Loucy (cell line): ENCODE measurements around the gene WDR6.

Experiments
- H2AFZ ChIP-seq: fragments of 200-600 bp; sonication (generic); 2 replicates; pipeline ENCODE4 v1.6.0; 2016; ENCODE audit warnings: antibody characterized with exemption, mild to moderate bottlenecking, low read length, moderate library complexity
- H3F3A ChIP-seq: fragments of 200-600 bp; 2 replicates; pipeline ENCODE4 v1.6.0; 2016; ENCODE audit warnings: antibody characterized with exemption, low read depth, mild to moderate bottlenecking
- H3K27me3 ChIP-seq: fragments of 200-600 bp; sonication (generic); 2 replicates; pipeline ENCODE4 v1.6.1; 2014; ENCODE audit warnings: low read length, mild to moderate bottlenecking; ENCODE audit not compliant: insufficient read depth, poor library complexity, severe bottlenecking
- H3K36me3 ChIP-seq: fragments of 200-600 bp; sonication (generic); 2 replicates; pipeline ENCODE4 v1.6.1; 2016; ENCODE audit warnings: low read length; ENCODE audit not compliant: insufficient read depth
- H3K4me1 ChIP-seq: fragments of 200-600 bp; sonication (generic); 2 replicates; pipeline ENCODE4 v1.5.1; 2014; ENCODE audit warnings: low read length, mild to moderate bottlenecking; ENCODE audit not compliant: insufficient read depth, poor library complexity, severe bottlenecking
- H3K4me2 ChIP-seq: fragments of 200-600 bp; sonication (generic); 2 replicates; pipeline ENCODE4 v1.6.0; 2014; ENCODE audit warnings: antibody characterized with exemption, low read length, low read depth, mild to moderate bottlenecking; ENCODE audit not compliant: poor library complexity, severe bottlenecking
- H3K4me3 ChIP-seq: fragments of 200-600 bp; sonication (generic); 2 replicates; pipeline ENCODE4 v1.5.1; 2014; ENCODE audit warnings: low read length, mild to moderate bottlenecking, mixed read lengths; ENCODE audit not compliant: poor library complexity, severe bottlenecking
- H3K79me2 ChIP-seq: fragments of 200-600 bp; sonication (generic); 2 replicates; pipeline ENCODE4 v1.6.1; 2014; ENCODE audit warnings: low read length; ENCODE audit not compliant: insufficient read depth
- H3K9ac ChIP-seq: fragments of 200-600 bp; sonication (generic); 2 replicates; pipeline ENCODE4 v1.6.0; 2014; ENCODE audit warnings: mild to moderate bottlenecking, low read depth, low read length, moderate library complexity; ENCODE audit not compliant: poor library complexity, severe bottlenecking
- H3K9me2 ChIP-seq: fragments of 200-600 bp; sonication (generic); replicated peaks from 2 replicates; pipeline ENCODE4 v1.6.1; 2016; ENCODE audit warnings: low read depth, low read length, mixed read lengths
- H3K9me3 ChIP-seq: fragments of 200-600 bp; sonication (generic); 2 replicates; pipeline ENCODE4 v1.6.1; 2014; ENCODE audit warnings: mild to moderate bottlenecking, antibody characterized with exemption, low read length, low read depth; ENCODE audit not compliant: insufficient read depth
- H4K20me1 ChIP-seq: fragments of 200-600 bp; sonication (generic); 2 replicates; pipeline ENCODE4 v1.6.0; 2014; ENCODE audit warnings: antibody characterized with exemption, low read length, mild to moderate bottlenecking; ENCODE audit not compliant: insufficient read depth, poor library complexity, severe bottlenecking
- EZH2phosphoT487 ChIP-seq: fragments of 200-600 bp; IDR thresholded peaks from 2 replicates; pipeline ENCODE4 v1.6.1; 2018; ENCODE audit warnings: antibody characterized with exemption, mild to moderate bottlenecking, moderate library complexity, borderline replicate concordance
- TF ChIP-seq, protein P1 (sequence below): fragments of 200-600 bp; sonication (generic); conservative IDR thresholded peaks from 2 replicates; pipeline ENCODE4 v1.5.1; 2014; ENCODE audit warnings: mild to moderate bottlenecking, antibody characterized with exemption, low read length

WDR6 gene

DNA sequence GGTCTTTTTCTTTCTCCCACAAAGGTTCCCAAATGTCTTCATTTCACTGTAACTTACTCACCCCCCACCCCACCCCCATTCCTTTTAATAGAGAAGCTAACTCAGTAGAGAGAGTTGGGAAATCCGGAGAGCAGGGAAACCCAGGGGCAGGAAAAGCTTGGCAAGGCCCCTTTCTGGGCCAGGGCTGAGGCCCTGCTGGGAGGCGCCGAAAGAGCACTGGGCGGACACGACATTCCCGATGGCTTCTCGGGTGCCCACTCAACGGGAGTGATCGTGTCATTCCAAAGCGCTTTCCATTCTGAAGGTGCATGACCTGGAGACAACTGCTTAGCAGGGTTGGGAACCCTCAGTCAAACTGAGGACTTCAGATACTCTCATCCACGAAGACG is 12.7 kb downstream of the WDR6 start:
- Histone ChIP-seq H3F3A (peaks cover 3% of the 10 kb centered on the region; the same call in 1 of the 2 replicates), H2AFZ (no peak overlapping the region), H4K20me1 (peaks cover 61% of the 10 kb centered on the region), H3K36me3 (peaks cover 35% of the 10 kb centered on the region; the same call in 1 of the 2 replicates), H3K27me3 (no peaks in the 10 kb centered on the region), H3K4me2 (peak overlapping the region; percentile 92), H3K9me2 (no peaks in the 10 kb centered on the region), H3K9ac (peak overlapping the region; percentile 98), H3K4me3 (peak overlapping the region; percentile 91), H3K4me1 (peaks cover 26% of the 10 kb centered on the region), H3K79me2 (peaks cover 61% of the 10 kb centered on the region), H3K9me3 (no peaks in the 10 kb centered on the region)
- TF ChIP-seq EZH2phosphoT487 = no peak
- TF ChIP-seq, protein P1, sequence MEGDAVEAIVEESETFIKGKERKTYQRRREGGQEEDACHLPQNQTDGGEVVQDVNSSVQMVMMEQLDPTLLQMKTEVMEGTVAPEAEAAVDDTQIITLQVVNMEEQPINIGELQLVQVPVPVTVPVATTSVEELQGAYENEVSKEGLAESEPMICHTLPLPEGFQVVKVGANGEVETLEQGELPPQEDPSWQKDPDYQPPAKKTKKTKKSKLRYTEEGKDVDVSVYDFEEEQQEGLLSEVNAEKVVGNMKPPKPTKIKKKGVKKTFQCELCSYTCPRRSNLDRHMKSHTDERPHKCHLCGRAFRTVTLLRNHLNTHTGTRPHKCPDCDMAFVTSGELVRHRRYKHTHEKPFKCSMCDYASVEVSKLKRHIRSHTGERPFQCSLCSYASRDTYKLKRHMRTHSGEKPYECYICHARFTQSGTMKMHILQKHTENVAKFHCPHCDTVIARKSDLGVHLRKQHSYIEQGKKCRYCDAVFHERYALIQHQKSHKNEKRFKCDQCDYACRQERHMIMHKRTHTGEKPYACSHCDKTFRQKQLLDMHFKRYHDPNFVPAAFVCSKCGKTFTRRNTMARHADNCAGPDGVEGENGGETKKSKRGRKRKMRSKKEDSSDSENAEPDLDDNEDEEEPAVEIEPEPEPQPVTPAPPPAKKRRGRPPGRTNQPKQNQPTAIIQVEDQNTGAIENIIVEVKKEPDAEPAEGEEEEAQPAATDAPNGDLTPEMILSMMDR = no peak

DNA sequence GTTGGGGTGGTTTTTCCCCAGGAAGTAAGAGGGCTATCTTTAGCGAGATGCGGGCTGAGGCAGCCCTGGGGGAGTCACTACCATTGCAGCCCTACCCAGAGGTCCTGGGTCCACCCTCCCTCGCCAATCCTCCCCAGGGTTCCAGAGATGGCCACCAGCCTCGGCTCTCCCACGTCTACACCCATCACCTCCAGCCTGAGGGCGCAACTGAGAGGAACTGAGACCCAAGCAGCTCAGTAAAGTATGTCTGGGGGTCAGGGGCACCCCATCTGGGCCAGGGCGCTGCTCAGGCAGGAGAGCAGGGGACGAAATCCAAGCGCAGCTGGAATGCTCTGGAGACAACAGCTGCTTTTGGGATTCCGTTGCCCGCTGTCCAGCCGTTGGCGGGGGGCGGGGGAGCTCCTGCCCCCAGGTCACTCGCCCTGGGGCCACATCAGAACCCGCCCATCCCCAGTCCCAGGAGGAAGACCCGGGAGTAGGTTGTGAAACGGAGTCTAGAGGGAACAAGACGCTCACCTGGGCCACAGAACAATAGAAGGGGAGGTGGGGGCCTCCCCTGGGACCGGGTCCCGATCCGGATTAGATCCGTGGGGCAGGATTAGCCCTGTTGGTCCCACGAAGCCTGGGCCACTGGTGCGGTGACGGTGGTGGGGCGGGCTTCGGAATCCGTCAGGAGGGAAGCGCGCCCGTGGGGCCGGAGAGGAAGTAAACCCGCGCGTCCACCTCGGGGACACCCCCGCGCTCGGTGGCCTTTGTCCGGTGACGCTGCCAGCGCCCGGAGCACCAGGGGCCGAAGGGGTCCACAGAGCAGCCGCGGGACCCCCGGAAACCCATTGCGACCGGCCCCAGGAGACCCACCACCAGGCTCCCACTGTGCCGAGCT is 13.4 kb downstream of the WDR6 start:
- Histone ChIP-seq H3K9me3 (no peaks in the 10 kb centered on the region), H3K4me2 (peak overlapping the region; percentile 92), H3K79me2 (peaks cover 64% of the 10 kb centered on the region), H3F3A (peaks cover 3% of the 10 kb centered on the region; the same call in 1 of the 2 replicates), H3K9me2 (no peaks in the 10 kb centered on the region), H3K4me3 (peak overlapping the region; percentile 91), H3K36me3 (peaks cover 35% of the 10 kb centered on the region; the same call in 1 of the 2 replicates), H3K27me3 (no peaks in the 10 kb centered on the region), H3K9ac (peak overlapping the region; percentile 98), H4K20me1 (peaks cover 65% of the 10 kb centered on the region), H2AFZ (no peak overlapping the region), H3K4me1 (peaks cover 32% of the 10 kb centered on the region)
- TF ChIP-seq, protein P1 = no peak
- no peak for TF ChIP-seq EZH2phosphoT487

DNA sequence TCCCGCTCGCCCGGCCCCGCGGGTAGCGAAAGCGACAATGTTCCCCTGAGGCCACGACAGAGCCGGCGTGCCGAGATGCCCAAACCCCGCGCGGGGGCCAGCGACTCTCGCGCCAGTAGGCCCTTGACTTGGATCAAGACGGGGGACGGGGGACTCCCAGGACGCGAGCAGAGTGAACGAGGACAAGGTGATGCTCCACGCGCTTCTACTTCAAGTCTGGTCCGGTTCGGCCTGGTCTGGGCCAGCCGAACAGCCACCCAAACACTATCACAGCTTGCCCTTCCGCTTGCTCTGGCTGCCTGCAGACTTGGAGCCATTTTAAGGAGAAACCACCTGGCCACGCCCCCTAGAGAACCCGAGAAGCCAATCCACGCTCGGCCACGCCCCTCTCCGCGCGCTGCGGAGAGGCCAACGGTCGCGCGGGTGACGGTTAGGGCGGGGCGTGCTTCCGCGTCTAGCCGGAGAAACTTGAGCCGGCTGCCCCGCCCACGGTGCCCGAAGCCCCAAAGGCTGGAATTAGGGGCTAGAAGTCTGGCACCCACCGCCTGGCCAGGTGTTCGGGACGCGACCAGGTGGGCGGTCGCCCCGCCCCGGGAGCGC is 14.1 kb downstream of the WDR6 start:
- H2AFZ ChIP-seq = peak overlapping the region; percentile 87
- peak overlapping the region; percentile 92 for H3K4me2 ChIP-seq
- peak overlapping the region; percentile 98 for H3K9ac ChIP-seq
- H3K79me2 ChIP-seq = peaks cover 71% of the 10 kb centered on the region
- H3K4me1 ChIP-seq = peaks cover 40% of the 10 kb centered on the region
- H3K36me3 ChIP-seq = peaks cover 35% of the 10 kb centered on the region; the same call in 1 of the 2 replicates
- no peaks in the 10 kb centered on the region for H3K9me3 ChIP-seq
- no peaks in the 10 kb centered on the region for H3K27me3 ChIP-seq
- no peaks in the 10 kb centered on the region for H3K9me2 ChIP-seq
- peak overlapping the region; percentile 91 for H3K4me3 ChIP-seq
- peaks cover 68% of the 10 kb centered on the region for H4K20me1 ChIP-seq
- peaks cover 3% of the 10 kb centered on the region; the same call in 1 of the 2 replicates for H3F3A ChIP-seq
- no peak for TF ChIP-seq EZH2phosphoT487
- TF ChIP-seq, protein P1 = no peak
